NCI-H1694 treated with DMSO at 0.1 percent for 48 hours (cell line): ENCODE results near the gene MSRB2.
"Not testable (repeated sequence)": the region's sequence is repeated elsewhere in the genome, so short reads cannot be mapped to it uniquely, and the experiment has no call there.

Experiments used
- DNase-seq: peaks from one replicate; lab custom pipeline; 2025; lab: John Stamatoyannopoulos, UW

MSRB2 gene

GRCh38 chr10:23095404-23095965 is at the start of gene MSRB2:
TSS of gene MSRB2 (plus strand) at chr10:23095579. CDS start at chr10:23095609, 30 bp downstream.
- DNase-seq = peak; percentile 60

GRCh38 chr10:23046027-23046426 is 49.4 kb upstream of the MSRB2 start:
- DNase-seq = no peak

- DNase-seq = no peak
These were observed 48.0 kb upstream of the MSRB2 start for GRCh38 chr10:23047201-23048050.

- no peak for DNase-seq
These were observed 47.2 kb upstream of the MSRB2 start for GRCh38 chr10:23048191-23048590.

GRCh38 chr10:23051278-23051677 is 44.1 kb upstream of the MSRB2 start:
- DNase-seq = no peak

GRCh38 chr10:23051855-23052331 is 43.5 kb upstream of the MSRB2 start:
- no peak for DNase-seq

GRCh38 chr10:23053036-23053435 is 42.3 kb upstream of the MSRB2 start:
- no peak for DNase-seq

GRCh38 chr10:23055424-23056185 is 39.8 kb upstream of the MSRB2 start:
- DNase-seq = no peak

GRCh38 chr10:23056186-23056579 is 39.2 kb upstream of the MSRB2 start:
- no peak for DNase-seq

- no peak for DNase-seq
These were observed 37.0 kb upstream of the MSRB2 start for GRCh38 chr10:23058366-23058765.

- DNase-seq = no peak
These were observed 34.5 kb upstream of the MSRB2 start for GRCh38 chr10:23060918-23061317.

- no peak for DNase-seq
These were observed 32.1 kb upstream of the MSRB2 start for GRCh38 chr10:23063045-23063972.

GRCh38 chr10:23063973-23064812 is 31.2 kb upstream of the MSRB2 start:
- no peak for DNase-seq

- DNase-seq = not testable (repeated sequence)
These were observed 30.6 kb upstream of the MSRB2 start for GRCh38 chr10:23064813-23065114.

- DNase-seq = peak; percentile 20
These were observed 30.0 kb upstream of the MSRB2 start for GRCh38 chr10:23065181-23065948.

GRCh38 chr10:23067337-23067736 is 28.0 kb upstream of the MSRB2 start:
- no peak for DNase-seq

- DNase-seq = peak; percentile 48
These were observed 27.2 kb upstream of the MSRB2 start for GRCh38 chr10:23067939-23068775.

GRCh38 chr10:23069019-23069815 is 26.2 kb upstream of the MSRB2 start:
- no peak for DNase-seq
